ENCODE data around the gene RAB35. TPM values are rescaled to one million over a fixed set of nuclear protein-coding genes. Genes with fewer than 3 reads are reported as not detected.

Gene RAB35
- polyA plus RNA-seq, 1 of the 3 experiments (the other 2 are of a cell fraction): 41.8 TPM

DNA sequence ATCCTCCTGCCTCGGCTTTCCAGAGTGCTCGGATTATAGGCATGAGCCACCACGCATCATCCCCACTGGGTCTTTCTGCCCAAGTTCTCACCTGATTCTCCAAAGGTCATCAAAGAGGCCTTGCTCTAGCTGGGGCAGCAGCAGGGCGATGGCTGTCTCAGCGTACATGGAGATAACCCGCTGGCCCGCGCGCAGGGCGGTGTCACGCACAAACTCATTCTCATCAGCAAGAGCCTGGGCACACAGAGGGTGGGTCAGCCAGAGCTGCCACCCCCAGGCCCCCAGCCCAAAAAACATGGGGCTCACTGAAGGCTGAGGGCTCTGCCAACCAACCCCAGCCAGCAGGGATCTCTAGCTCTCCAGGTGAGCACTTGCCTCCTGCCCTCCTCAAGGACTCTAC is 27.7 kb upstream of the RAB35 start:
- Histone ChIP-seq H3F3A (replicated peaks; ENCODE audit: insufficient read depth) (no peaks in the 10 kb centered on the region), H3K79me2 (ENCODE audit: insufficient read depth) (no peaks in the 10 kb centered on the region), H3K36me3 (replicated peaks in 1 of 2; ENCODE audit: control insufficient read depth in 1 of 2, insufficient read depth in 2 of 2, low read length in 1 of 2) (peaks cover 87 to 91% of the 10 kb centered on the region in 2 experiments), H3K4me1 (ENCODE audit: control insufficient read depth in 1 of 2, insufficient read depth in 2 of 2, low read depth in 1 of 2, low read length in 1 of 2) (no peaks in the 10 kb centered on the region), H3K9ac (no peak overlapping the region), H3K4me3 (ENCODE audit: low read depth in 2 of 2, low read length in 1 of 2) (no peak overlapping the region), H3K9me3 (no peaks in the 10 kb centered on the region), H4K20me1 (ENCODE audit: insufficient read depth) (no peaks in the 10 kb centered on the region), H3K4me2 (no peak overlapping the region), H2AFZ (ENCODE audit: low read depth) (no peak overlapping the region), H3K27me3 (ENCODE audit: insufficient read depth) (no peaks in the 10 kb centered on the region), H3K27ac (ENCODE audit: low read depth in 2 of 2, low read length in 1 of 2) (no peak overlapping the region), H3K9me2 (no peaks in the 10 kb centered on the region)
- CTCF ChIA-PET: no interaction called here
- WGBS (ENCODE audit: low lambda C conversion rate): 100% methylated on average over 3 of the region's 11 CpGs
- no peak for DNase-seq
- POLR2A ChIA-PET: no interaction called here
- TF ChIP-seq CHD2 (IDR thresholded peaks at IDR 0.05; ENCODE audit: low read length, partially characterized antibody): no peak
- TF ChIP-seq POLR2AphosphoS5 (IDR thresholded peaks at IDR 0.05; ENCODE audit: low read depth, low read length): no peak
- no peak for TF ChIP-seq EZH2phosphoT487 (IDR thresholded peaks at IDR 0.05; ENCODE audit: borderline replicate concordance, low read depth)
- TF ChIP-seq RAD21 (IDR thresholded peaks at IDR 0.05; ENCODE audit: low read length): no peak
- no peak for TF ChIP-seq FOSL2 (IDR thresholded peaks at IDR 0.05; ENCODE audit: borderline replicate concordance, low read depth)
- no peak for TF ChIP-seq SIN3A (IDR thresholded peaks at IDR 0.05; ENCODE audit: borderline replicate concordance, low read depth, low read length)
- TF ChIP-seq GABPA (IDR thresholded peaks at IDR 0.05; ENCODE audit: low read depth): no peak
- no peak for TF ChIP-seq ZBTB33 (IDR thresholded peaks at IDR 0.05; ENCODE audit: borderline replicate concordance, low read depth)
- TF ChIP-seq SMC3 (IDR thresholded peaks at IDR 0.05; ENCODE audit: low read depth, low read length): no peak
- TF ChIP-seq YY1 (IDR thresholded peaks at IDR 0.05; ENCODE audit: low read depth): no peak
- TF ChIP-seq GATA2 (CRISPR knock-in tag; IDR thresholded peaks at IDR 0.05): no peak
- TF ChIP-seq, protein P1, sequence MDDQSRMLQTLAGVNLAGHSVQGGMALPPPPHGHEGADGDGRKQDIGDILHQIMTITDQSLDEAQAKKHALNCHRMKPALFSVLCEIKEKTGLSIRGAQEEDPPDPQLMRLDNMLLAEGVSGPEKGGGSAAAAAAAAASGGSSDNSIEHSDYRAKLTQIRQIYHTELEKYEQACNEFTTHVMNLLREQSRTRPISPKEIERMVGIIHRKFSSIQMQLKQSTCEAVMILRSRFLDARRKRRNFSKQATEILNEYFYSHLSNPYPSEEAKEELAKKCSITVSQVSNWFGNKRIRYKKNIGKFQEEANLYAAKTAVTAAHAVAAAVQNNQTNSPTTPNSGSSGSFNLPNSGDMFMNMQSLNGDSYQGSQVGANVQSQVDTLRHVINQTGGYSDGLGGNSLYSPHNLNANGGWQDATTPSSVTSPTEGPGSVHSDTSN (IDR thresholded peaks at IDR 0.05): no peak
- TF ChIP-seq TAF1 (IDR thresholded peaks at IDR 0.05; ENCODE audit: borderline replicate concordance, low read depth, low read length): no peak
- no peak for TF ChIP-seq IRF3 (IDR thresholded peaks at IDR 0.05; ENCODE audit: low read depth, low read length)
- no peak for TF ChIP-seq JUND (IDR thresholded peaks at IDR 0.05)
- TF ChIP-seq MXI1 (IDR thresholded peaks at IDR 0.05; ENCODE audit: low read depth, low read length): no peak

All from SK-N-SH (cell line).